HEK293T (cell line): Measurements from ENCODE around the gene P2RX4.

Experiments used
- BHLHE40 ChIP-seq: fragments of 450-650 bp; IDR thresholded peaks from 2 replicates; pipeline ENCODE4 v1.6.1; 2016; ENCODE audit warnings: mild to moderate bottlenecking, moderate library complexity, borderline replicate concordance
- FOXA1 ChIP-seq: fragments of 450-650 bp; IDR thresholded peaks from 2 replicates; pipeline ENCODE4 v1.6.1; 2016; ENCODE audit warnings: mild to moderate bottlenecking
- FOXK2 ChIP-seq: fragments of 450-650 bp; IDR thresholded peaks from 2 replicates; pipeline ENCODE4 v1.6.1; 2016; ENCODE audit warnings: mild to moderate bottlenecking
- FOXM1 ChIP-seq: fragments of 450-650 bp; IDR thresholded peaks from 2 replicates; pipeline ENCODE4 v1.6.1; 2017; ENCODE audit warnings: mild to moderate bottlenecking, borderline replicate concordance
- HDGF ChIP-seq: fragments of 450-650 bp; IDR thresholded peaks from 2 replicates; pipeline ENCODE4 v1.6.1; 2017; ENCODE audit warnings: antibody characterized with exemption, borderline replicate concordance
- NFRKB ChIP-seq: fragments of 450-650 bp; IDR thresholded peaks from 2 replicates; pipeline ENCODE4 v1.6.1; 2016; ENCODE audit warnings: mild to moderate bottlenecking, moderate library complexity
- SP1 ChIP-seq: fragments of 450-650 bp; IDR thresholded peaks from 2 replicates; pipeline ENCODE4 v1.6.1; 2017
- SUZ12 ChIP-seq: fragments of 450-650 bp; IDR thresholded peaks from 2 replicates; pipeline ENCODE4 v1.6.1; 2016; ENCODE audit warnings: mild to moderate bottlenecking

DNA sequence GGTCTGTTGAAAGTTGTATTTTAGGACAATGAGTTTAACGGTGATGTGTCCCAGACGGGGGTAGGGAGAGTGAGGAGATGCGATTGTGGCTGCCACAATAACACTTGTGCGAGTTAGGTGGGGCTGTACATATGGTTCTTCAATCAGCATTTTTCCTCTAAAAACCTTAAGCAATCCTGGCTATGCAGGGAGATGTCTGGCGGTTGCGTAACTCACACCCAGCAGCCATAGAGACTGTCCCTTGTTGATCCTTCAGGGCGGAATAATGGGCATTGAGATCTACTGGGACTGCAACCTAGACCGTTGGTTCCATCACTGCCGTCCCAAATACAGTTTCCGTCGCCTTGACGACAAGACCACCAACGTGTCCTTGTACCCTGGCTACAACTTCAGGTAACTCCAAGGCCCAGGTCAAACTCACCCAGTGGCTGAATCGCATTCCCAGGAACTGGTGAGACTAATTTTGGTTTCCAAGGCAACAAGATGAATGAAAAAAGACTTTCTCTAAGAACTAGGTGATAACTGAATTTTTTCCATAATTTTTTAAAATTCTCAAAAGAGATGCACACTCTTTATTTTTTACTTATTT, 42.6 kb upstream of the P2RX4 start:
- no peak for TF ChIP-seq FOXK2
- no peak for TF ChIP-seq NFRKB
- no peak for TF ChIP-seq BHLHE40
- no peak for TF ChIP-seq HDGF
- no peak for TF ChIP-seq FOXA1
- TF ChIP-seq SP1 = no peak
- TF ChIP-seq FOXM1 = no peak
- no peak for TF ChIP-seq SUZ12
